Ramos (cell line): ENCODE results near the gene PIGK.
"Not testable (repeated sequence)": the region's sequence is repeated elsewhere in the genome, so short reads cannot be mapped to it uniquely, and the experiment has no call there.

Experiments used
- in situ Hi-C: fragments of 300-500 bp; cut with MboI; formaldehyde crosslinking; loops from one replicate; pipeline ENCODE4 v1.14.3; 2022; ENCODE audit warnings: low sequenced_read_pairs; ENCODE audit not compliant: unreplicated experiment

PIGK gene

GRCh38 chr1:77219166-77219887 is at the start of gene PIGK:
Gene PIGK, minus strand, starts transcription at chr1:77219430. Its CDS starts 28 bp downstream, at chr1:77219402.
- in situ Hi-C loops: no loop called here

- in situ Hi-C loops: no loop called here
Observed at GRCh38 chr1:77267035-77267434, 47.8 kb upstream of the PIGK start.

- in situ Hi-C loops: no loop called here
Observed at GRCh38 chr1:77265180-77265579, 46.0 kb upstream of the PIGK start.

- in situ Hi-C loops: no loop called here
Observed at GRCh38 chr1:77263708-77264107, 44.5 kb upstream of the PIGK start.

- in situ Hi-C loops: no loop called here
Observed at GRCh38 chr1:77253211-77253610, 34.0 kb upstream of the PIGK start.

GRCh38 chr1:77250126-77250525 is 30.9 kb upstream of the PIGK start:
- in situ Hi-C loops: no loop called here

- in situ Hi-C loops: no loop called here
Observed at GRCh38 chr1:77245830-77246229, 26.6 kb upstream of the PIGK start.

- in situ Hi-C loops: no loop called here
Observed at GRCh38 chr1:77239311-77239710, 20.1 kb upstream of the PIGK start.

- in situ Hi-C loops: no loop called here
Observed at GRCh38 chr1:77238462-77238861, 19.2 kb upstream of the PIGK start.

- in situ Hi-C loops: no loop called here
Observed at GRCh38 chr1:77234943-77235342, 15.7 kb upstream of the PIGK start.

GRCh38 chr1:77234096-77234495 is 14.9 kb upstream of the PIGK start:
- in situ Hi-C loops: no loop called here

GRCh38 chr1:77232829-77233228 is 13.6 kb upstream of the PIGK start:
- in situ Hi-C loops: no loop called here

GRCh38 chr1:77230051-77230450 is 10.8 kb upstream of the PIGK start:
- in situ Hi-C loops: no loop called here

GRCh38 chr1:77228836-77229235 is 9.6 kb upstream of the PIGK start:
- in situ Hi-C loops: no loop called here

GRCh38 chr1:77227381-77227780 is 8.2 kb upstream of the PIGK start:
- in situ Hi-C loops: no loop called here

GRCh38 chr1:77222496-77222895 is 3.3 kb upstream of the PIGK start:
- in situ Hi-C loops: no loop called here

- in situ Hi-C loops: no loop called here
Observed at GRCh38 chr1:77220687-77221463, 1.6 kb upstream of the PIGK start.

GRCh38 chr1:77218477-77219165 is 609 bp downstream of the PIGK start:
- in situ Hi-C loops: no loop called here

- in situ Hi-C loops: not testable (repeated sequence)
Observed at GRCh38 chr1:77204043-77204442, 15.2 kb downstream of the PIGK start.

- in situ Hi-C loops: no loop called here
Observed at GRCh38 chr1:77202751-77203150, 16.5 kb downstream of the PIGK start.

GRCh38 chr1:77200806-77201205 is 18.4 kb downstream of the PIGK start:
- in situ Hi-C loops: no loop called here
